Subcutaneous adipose tissue (tissue), 4 donors: ENCODE results near the gene MS4A6E. TPM values are rescaled to one million over a fixed set of nuclear protein-coding genes. Genes with fewer than 3 reads are reported as not detected.

Source experiments
- total RNA-seq, 4 donors: library from RNA; depleted of rRNA; stranded (reverse); fragments of >200 nt; gene quantifications; one replicate each; pipeline ENCODE4 v1.1.0, GENCODE V29; 2016
- TF ChIP-seq, protein P1 (sequence below): fragments of 450-650 bp; IDR thresholded peaks from one replicate; pipeline ENCODE4 v1.5.1; 2016; ENCODE audit warnings: low read depth, mild to moderate bottlenecking, control low read depth, antibody characterized with exemption, moderate library complexity

MS4A6E gene
- total RNA-seq, 4 donors from 2014 or later, result 2.1 to 144 (median 3.4) TPM

DNA sequence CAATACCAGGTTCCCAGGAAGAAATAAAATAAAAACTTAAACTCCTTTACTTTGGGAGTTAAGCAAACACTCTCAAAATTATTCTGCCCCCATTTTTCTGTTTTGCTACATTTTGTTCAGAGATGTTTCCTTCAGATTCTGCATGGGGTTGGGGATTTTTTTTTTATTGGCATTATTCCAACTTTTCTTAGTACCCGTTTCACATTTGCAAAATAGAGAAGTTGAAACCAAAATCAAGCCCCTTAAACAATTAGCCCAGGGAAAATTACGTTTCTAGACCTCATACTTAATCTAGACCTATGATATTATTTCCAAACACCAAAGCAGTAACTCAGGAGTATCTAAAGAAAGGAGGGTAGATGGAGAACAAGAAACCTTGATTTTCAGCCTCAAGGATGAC is 30.7 kb downstream of the MS4A6E start:
- TF ChIP-seq, protein P1, sequence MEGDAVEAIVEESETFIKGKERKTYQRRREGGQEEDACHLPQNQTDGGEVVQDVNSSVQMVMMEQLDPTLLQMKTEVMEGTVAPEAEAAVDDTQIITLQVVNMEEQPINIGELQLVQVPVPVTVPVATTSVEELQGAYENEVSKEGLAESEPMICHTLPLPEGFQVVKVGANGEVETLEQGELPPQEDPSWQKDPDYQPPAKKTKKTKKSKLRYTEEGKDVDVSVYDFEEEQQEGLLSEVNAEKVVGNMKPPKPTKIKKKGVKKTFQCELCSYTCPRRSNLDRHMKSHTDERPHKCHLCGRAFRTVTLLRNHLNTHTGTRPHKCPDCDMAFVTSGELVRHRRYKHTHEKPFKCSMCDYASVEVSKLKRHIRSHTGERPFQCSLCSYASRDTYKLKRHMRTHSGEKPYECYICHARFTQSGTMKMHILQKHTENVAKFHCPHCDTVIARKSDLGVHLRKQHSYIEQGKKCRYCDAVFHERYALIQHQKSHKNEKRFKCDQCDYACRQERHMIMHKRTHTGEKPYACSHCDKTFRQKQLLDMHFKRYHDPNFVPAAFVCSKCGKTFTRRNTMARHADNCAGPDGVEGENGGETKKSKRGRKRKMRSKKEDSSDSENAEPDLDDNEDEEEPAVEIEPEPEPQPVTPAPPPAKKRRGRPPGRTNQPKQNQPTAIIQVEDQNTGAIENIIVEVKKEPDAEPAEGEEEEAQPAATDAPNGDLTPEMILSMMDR, result no peak

DNA sequence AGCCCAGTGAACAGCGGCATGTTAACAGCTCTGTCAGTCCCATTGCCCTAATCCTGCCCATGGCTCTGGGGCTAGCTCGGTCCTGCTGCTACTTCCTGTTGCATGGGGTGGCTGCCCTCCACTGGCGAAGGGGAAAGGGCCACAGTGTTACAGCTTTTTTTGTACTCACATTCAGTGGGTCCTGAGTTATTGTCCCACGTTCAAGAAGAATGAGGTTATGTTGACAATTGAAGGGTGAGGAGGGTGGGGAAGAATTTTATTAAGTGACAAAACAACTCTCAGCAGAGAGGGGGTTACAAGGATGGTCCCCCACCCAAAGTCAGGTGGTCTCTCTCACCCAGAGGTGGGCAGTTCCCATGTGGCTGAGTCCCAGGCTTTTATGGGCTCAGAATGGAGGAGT is 33.6 kb downstream of the MS4A6E start:
- TF ChIP-seq, protein P1, result no peak

DNA sequence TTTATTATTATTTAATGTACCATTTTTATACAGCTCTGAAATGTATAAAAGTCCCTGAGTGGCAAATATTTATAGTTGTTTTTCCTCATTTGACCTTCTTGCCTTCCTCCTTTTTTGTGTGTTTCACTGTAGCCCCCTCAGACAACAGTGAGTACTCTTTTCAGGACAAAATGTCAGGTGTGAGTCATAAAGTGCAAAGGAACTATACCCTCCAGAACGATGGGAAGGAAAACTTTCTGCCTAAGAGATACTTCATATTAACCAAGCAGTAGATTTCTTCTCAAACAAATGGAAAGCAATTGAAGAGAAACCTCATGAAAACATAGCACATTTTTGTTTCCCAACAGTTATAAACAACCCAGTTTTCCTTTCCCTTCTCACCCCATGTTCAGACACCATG is 35.2 kb downstream of the MS4A6E start:
- TF ChIP-seq, protein P1, result no peak

DNA sequence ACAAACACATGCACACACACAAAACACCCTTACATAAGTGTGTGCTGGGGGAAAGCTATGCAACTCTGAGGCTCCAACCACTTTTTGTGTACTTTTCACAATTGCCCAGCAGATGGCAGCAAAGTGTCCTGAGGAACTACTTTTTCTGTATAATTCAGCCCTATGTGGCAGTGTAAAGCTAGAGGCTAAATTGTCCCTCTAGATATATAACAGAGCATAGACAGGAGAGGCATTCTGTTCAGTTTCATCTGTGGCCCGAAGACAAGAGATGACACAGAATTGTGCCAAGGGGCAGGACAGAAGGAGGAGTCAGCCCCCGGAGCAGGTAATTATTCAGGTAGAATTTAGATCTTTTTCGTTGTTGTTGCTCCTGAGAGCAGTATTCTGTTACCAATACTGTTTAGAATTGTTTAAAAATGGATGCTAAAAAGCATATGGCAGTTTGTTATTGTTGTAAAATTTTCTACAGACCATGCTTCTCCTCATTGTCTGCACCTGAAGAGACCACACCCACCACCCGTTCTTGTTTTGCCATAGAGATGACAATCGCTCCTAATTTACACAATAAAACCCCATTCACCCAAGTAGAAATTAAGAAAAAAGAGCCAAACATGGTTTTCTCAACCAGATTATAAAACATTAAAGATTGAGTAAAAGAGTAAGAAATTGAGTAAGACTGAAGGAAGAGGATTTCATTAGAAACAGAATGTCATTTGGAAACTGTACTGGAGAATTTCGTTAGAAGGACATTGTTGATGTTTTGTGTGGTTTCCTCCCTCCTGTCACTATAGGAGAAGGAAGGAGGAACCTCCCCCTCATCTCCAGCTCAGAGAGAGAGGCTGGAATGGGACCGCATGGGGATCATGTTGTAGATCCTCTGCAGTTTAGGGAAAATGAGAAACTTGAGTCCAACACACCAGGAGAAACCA is 36.8 kb downstream of the MS4A6E start:
- TF ChIP-seq, protein P1, result no peak

DNA sequence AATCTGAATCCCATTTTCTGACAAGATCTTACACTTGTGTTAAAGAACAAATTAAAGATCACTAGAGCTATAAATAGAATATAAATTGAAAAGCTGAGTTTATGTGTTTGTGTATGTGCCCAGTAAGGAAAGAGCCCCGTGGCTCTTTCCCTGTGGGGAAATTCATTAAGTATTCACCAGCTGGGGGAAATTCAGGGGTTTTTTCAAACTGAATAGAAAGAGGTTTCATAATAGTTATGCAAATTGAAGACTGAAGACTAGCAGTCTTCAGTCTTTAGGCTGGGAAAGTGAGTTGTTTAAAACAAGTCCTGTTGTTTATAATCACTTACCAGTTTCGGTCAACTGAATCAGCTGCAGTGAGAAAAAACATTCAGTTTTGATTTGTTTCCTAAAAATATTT is 40.0 kb downstream of the MS4A6E start:
- TF ChIP-seq, protein P1, result no peak

DNA sequence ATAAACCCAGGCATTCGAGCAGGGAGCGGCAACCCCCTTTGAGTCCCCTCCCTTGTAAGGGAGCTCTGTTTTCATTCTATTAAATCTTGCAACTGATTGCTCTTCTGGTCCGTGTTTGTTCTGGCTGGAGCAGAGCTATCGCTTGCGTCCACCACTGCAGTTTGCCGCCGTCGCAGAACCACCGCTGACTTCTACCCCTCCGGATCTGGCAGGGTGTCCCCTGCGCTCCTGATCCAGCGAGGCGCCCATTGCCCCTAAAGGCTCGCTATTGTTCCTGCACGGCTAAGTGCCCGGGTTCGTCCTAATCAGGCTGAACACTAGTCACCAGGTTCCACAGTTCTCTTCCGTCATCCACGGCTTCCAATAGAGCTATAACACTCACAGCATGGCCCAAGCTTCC is 40.8 kb downstream of the MS4A6E start:
- TF ChIP-seq, protein P1, result no peak

DNA sequence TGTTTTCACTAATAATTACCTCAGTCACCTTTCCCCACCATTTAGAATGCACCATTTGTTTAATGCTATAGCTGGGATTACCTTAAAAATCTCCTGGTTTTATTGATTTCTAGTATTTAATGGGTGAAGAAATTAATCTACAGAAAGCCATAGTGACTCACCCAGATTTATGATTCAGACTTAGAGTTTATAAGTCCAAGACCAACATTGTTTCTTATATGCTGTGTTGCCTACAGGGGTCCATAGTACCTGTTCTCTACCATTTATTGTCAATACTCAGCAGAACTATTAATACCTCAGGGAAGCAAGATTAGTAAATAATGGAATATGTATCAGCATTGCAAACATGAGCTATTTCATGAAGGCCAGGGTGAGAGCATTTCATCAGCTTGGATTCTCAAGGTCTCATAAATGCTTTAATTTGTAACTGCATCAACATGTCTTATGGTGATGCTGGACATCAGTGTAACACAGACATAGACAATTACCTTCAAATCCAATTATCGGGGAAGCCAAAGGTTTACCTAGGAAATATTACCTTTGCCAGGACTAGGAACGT is 43.3 kb downstream of the MS4A6E start:
- TF ChIP-seq, protein P1, result no peak
